Activated naive CD8-positive, alpha-beta T cell treated with anti-CD3 and anti-CD28 coated beads, Interleukin-2, amount 10 ng/mL, durations not matched to agents 7 days and 5 days (primary cell): ENCODE measurements around the gene DYNC1H1. TPM values are rescaled to one million over a fixed set of nuclear protein-coding genes. Genes with fewer than 3 reads are reported as not detected.
"Not testable (repeated sequence)": the region's sequence is repeated elsewhere in the genome, so short reads cannot be mapped to it uniquely, and the experiment has no call there.

Experiments used
- ATAC-seq: fragments of 150-1000 bp; cut with Tn5 transposase; one replicate; pipeline ENCODE4 v1.10.0; 2021; ENCODE audit warnings: low read depth, moderate library complexity
- POLR2A ChIA-PET: fragments of 350-600 bp; sonication (Branson Sonifier 250); formaldehyde crosslinking; loops from one replicate; lab custom pipeline; 2021; ENCODE audit warnings: antibody characterized with exemption; lab: Charles Lee
- DNase-seq: peaks from one replicate; pipeline ENCODE4 v3.0.0; 2021
- H3K27ac Mint-ChIP-seq: one replicate; pipeline ENCODE4 v1.8.0; 2022; ENCODE audit warnings: mild to moderate bottlenecking, mixed read lengths
- H3K27me3 Mint-ChIP-seq: one replicate; pipeline ENCODE4 v1.8.0; 2022; ENCODE audit warnings: mild to moderate bottlenecking, moderate library complexity, mixed read lengths
- H3K36me3 Mint-ChIP-seq: one replicate; pipeline ENCODE4 v1.8.0; 2021; ENCODE audit warnings: mild to moderate bottlenecking, mixed read lengths
- H3K4me1 Mint-ChIP-seq: one replicate; pipeline ENCODE4 v1.8.0; 2021; ENCODE audit warnings: mixed read lengths
- H3K4me3 Mint-ChIP-seq: one replicate; pipeline ENCODE4 v1.8.0; 2022; ENCODE audit warnings: mild to moderate bottlenecking, moderate library complexity, mixed read lengths
- H3K9me3 Mint-ChIP-seq: one replicate; pipeline ENCODE4 v1.8.0; 2021; ENCODE audit warnings: mixed read lengths
- total RNA-seq, 2 experiments: library from RNA; stranded (reverse); gene quantifications; one replicate each; pipeline ENCODE4 v1.2.3, GENCODE V29; 2021

Gene DYNC1H1
- total RNA-seq, 2 experiments from 2014 or later = 287 to 316 TPM

- no peaks in the 10 kb centered on the region for H3K36me3 Mint-ChIP-seq
- H3K4me3 Mint-ChIP-seq = no peak overlapping the region
- POLR2A ChIA-PET = interaction anchor here (1.1 kb wide), 1 partner anchor 20 kb away, joined by 3 read pairs; no protein-coding TSS in a partner anchor
- peaks cover 5% of the 10 kb centered on the region for H3K27me3 Mint-ChIP-seq
- H3K27ac Mint-ChIP-seq = no peak overlapping the region
- ATAC-seq (peak; percentile 79), DNase-seq (peak; percentile 63)
- no peaks in the 10 kb centered on the region for H3K9me3 Mint-ChIP-seq
- H3K4me1 Mint-ChIP-seq = peaks cover under 1% of the 10 kb centered on the region
These were observed 98.9 kb downstream of the DYNC1H1 start for GRCh38 chr14:102063109-102063807.

- no peaks in the 10 kb centered on the region for H3K36me3 Mint-ChIP-seq
- H3K4me3 Mint-ChIP-seq = no peak overlapping the region
- DNase-seq (no peak), ATAC-seq (no peak)
- H3K4me1 Mint-ChIP-seq = no peaks in the 10 kb centered on the region
- no peak overlapping the region for H3K27ac Mint-ChIP-seq
- no peaks in the 10 kb centered on the region for H3K9me3 Mint-ChIP-seq
- peaks cover 4% of the 10 kb centered on the region for H3K27me3 Mint-ChIP-seq
- POLR2A ChIA-PET = no interaction called here
These were observed 99.5 kb downstream of the DYNC1H1 start for GRCh38 chr14:102063808-102064429.

- H3K36me3 Mint-ChIP-seq, ATAC-seq, H3K9me3 Mint-ChIP-seq, H3K27ac Mint-ChIP-seq, H3K4me1 Mint-ChIP-seq, H3K4me3 Mint-ChIP-seq, H3K27me3 Mint-ChIP-seq, DNase-seq: not testable (repeated sequence)
- POLR2A ChIA-PET = interaction anchor here (0.7 kb wide), 1 partner anchor 12 kb away, joined by 3 read pairs; no protein-coding TSS in a partner anchor
These were observed 100.2 kb downstream of the DYNC1H1 start for GRCh38 chr14:102064590-102064989.

- no peak overlapping the region for H3K4me3 Mint-ChIP-seq
- ATAC-seq = no peak
- POLR2A ChIA-PET = no interaction called here
- H3K4me1 Mint-ChIP-seq = no peaks in the 10 kb centered on the region
- no peaks in the 10 kb centered on the region for H3K36me3 Mint-ChIP-seq
- H3K27ac Mint-ChIP-seq = no peak overlapping the region
- H3K27me3 Mint-ChIP-seq = peaks cover 4% of the 10 kb centered on the region
- H3K9me3 Mint-ChIP-seq = no peaks in the 10 kb centered on the region
- no peak for DNase-seq
These were observed 101.7 kb downstream of the DYNC1H1 start for GRCh38 chr14:102066041-102066451.

GRCh38 chr14:102071283-102071998 lies 107.1 kb downstream of the DYNC1H1 start:
- H3K4me1 Mint-ChIP-seq = peaks cover 7% of the 10 kb centered on the region
- no peak for DNase-seq
- no peaks in the 10 kb centered on the region for H3K9me3 Mint-ChIP-seq
- ATAC-seq = no peak
- POLR2A ChIA-PET = no interaction called here
- H3K4me3 Mint-ChIP-seq = no peak overlapping the region
- no peaks in the 10 kb centered on the region for H3K27me3 Mint-ChIP-seq
- no peak overlapping the region for H3K27ac Mint-ChIP-seq
- H3K36me3 Mint-ChIP-seq = peaks cover 8% of the 10 kb centered on the region

GRCh38 chr14:102074415-102074964 lies 110.1 kb downstream of the DYNC1H1 start:
- POLR2A ChIA-PET = no interaction called here
- H3K27me3 Mint-ChIP-seq = no peaks in the 10 kb centered on the region
- H3K36me3 Mint-ChIP-seq = peaks cover 15% of the 10 kb centered on the region
- no peak overlapping the region for H3K4me3 Mint-ChIP-seq
- no peak for ATAC-seq
- no peaks in the 10 kb centered on the region for H3K9me3 Mint-ChIP-seq
- no peak overlapping the region for H3K27ac Mint-ChIP-seq
- peaks cover 11% of the 10 kb centered on the region for H3K4me1 Mint-ChIP-seq
- DNase-seq = no peak

GRCh38 chr14:102075155-102075554 lies 110.8 kb downstream of the DYNC1H1 start:
- DNase-seq (no peak), ATAC-seq (no peak)
- peaks cover 16% of the 10 kb centered on the region for H3K4me1 Mint-ChIP-seq
- no peak overlapping the region for H3K27ac Mint-ChIP-seq
- no peaks in the 10 kb centered on the region for H3K27me3 Mint-ChIP-seq
- POLR2A ChIA-PET = interaction anchor here (0.6 kb wide), 1 partner anchor 117 kb away, joined by 3 read pairs; no protein-coding TSS in a partner anchor
- peaks cover 21% of the 10 kb centered on the region for H3K36me3 Mint-ChIP-seq
- no peaks in the 10 kb centered on the region for H3K9me3 Mint-ChIP-seq
- no peak overlapping the region for H3K4me3 Mint-ChIP-seq

GRCh38 chr14:102077382-102077709 lies 113.0 kb downstream of the DYNC1H1 start:
- no peaks in the 10 kb centered on the region for H3K27me3 Mint-ChIP-seq
- POLR2A ChIA-PET = interaction anchor here (0.6 kb wide), 1 partner anchor 327 kb away, joined by 3 read pairs; no protein-coding TSS in a partner anchor
- peaks cover 27% of the 10 kb centered on the region for H3K4me1 Mint-ChIP-seq
- ATAC-seq = peak; percentile 14
- H3K9me3 Mint-ChIP-seq = no peaks in the 10 kb centered on the region
- DNase-seq = no peak
- no peak overlapping the region for H3K4me3 Mint-ChIP-seq
- H3K36me3 Mint-ChIP-seq = peaks cover 33% of the 10 kb centered on the region
- H3K27ac Mint-ChIP-seq = no peak overlapping the region

- H3K9me3 Mint-ChIP-seq, H3K4me3 Mint-ChIP-seq, DNase-seq, H3K27ac Mint-ChIP-seq, H3K27me3 Mint-ChIP-seq, ATAC-seq, POLR2A ChIA-PET: not testable (repeated sequence)
- Mint-ChIP-seq H3K36me3 (peaks cover 40% of the 10 kb centered on the region), H3K4me1 (peaks cover 34% of the 10 kb centered on the region)
These were observed 114.0 kb downstream of the DYNC1H1 start for GRCh38 chr14:102078361-102078791.

GRCh38 chr14:102078831-102079699 lies 114.7 kb downstream of the DYNC1H1 start:
- Mint-ChIP-seq H3K4me3 (no peak overlapping the region), H3K4me1 (peaks cover 41% of the 10 kb centered on the region), H3K27me3 (no peaks in the 10 kb centered on the region), H3K27ac (peak overlapping the region; percentile 60), H3K9me3 (no peaks in the 10 kb centered on the region), H3K36me3 (peaks cover 47% of the 10 kb centered on the region)
- POLR2A ChIA-PET = no interaction called here
- DNase-seq = no peak
- no peak for ATAC-seq

- POLR2A ChIA-PET = no interaction called here
- ATAC-seq = peak; percentile 21
- H3K4me1 Mint-ChIP-seq = peaks cover 47% of the 10 kb centered on the region
- peak overlapping the region; percentile 60 for H3K27ac Mint-ChIP-seq
- DNase-seq = no peak
- no peaks in the 10 kb centered on the region for H3K9me3 Mint-ChIP-seq
- H3K27me3 Mint-ChIP-seq = no peaks in the 10 kb centered on the region
- H3K36me3 Mint-ChIP-seq = peaks cover 48% of the 10 kb centered on the region
- no peak overlapping the region for H3K4me3 Mint-ChIP-seq
These were observed 115.3 kb downstream of the DYNC1H1 start for GRCh38 chr14:102079700-102079979.

GRCh38 chr14:102080183-102081080 lies 116.1 kb downstream of the DYNC1H1 start:
- no peak for DNase-seq
- Mint-ChIP-seq H3K27ac (peak overlapping the region; percentile 30), H3K36me3 (peaks cover 55% of the 10 kb centered on the region), H3K9me3 (no peaks in the 10 kb centered on the region), H3K4me3 (no peak overlapping the region), H3K27me3 (no peaks in the 10 kb centered on the region), H3K4me1 (peaks cover 54% of the 10 kb centered on the region)
- POLR2A ChIA-PET = no interaction called here
- ATAC-seq = no peak
